PC-9 (cell line): ENCODE results near the gene IKBKG. TPM values are rescaled to one million over a fixed set of nuclear protein-coding genes. Genes with fewer than 3 reads are reported as not detected.

Source experiments
- BruUV-seq: library from RNA; stranded (reverse); fragments of 400-500 nt; replicated peaks from 2 replicates; lab custom pipeline; 2021; lab: Mats Ljungman, UMichigan
- CTCF ChIA-PET: fragments of 300-600 bp; sonication (Branson Sonifier 250); formaldehyde crosslinking; loops from one replicate; lab custom pipeline; 2022; ENCODE audit warnings: antibody characterized with exemption; lab: Charles Lee
- POLR2A ChIA-PET: fragments of 300-600 bp; sonication (Branson Sonifier 250); formaldehyde crosslinking; loops from one replicate; lab custom pipeline; 2022; ENCODE audit warnings: antibody characterized with exemption; ENCODE audit not compliant: unreplicated experiment; lab: Charles Lee
- DNase-seq, 2 experiments: peaks; one replicate each; pipeline versions ENCODE4 v3.0.0 to v3.0.0-alpha.2; 2015 to 2022; ENCODE audit warnings: mixed read lengths in 1 of 2
- H2AFZ ChIP-seq: fragments of 200-600 bp; sonication (generic); 2 replicates; pipeline ENCODE4 v1.8.1; 2017; ENCODE audit warnings: antibody characterized with exemption
- H3F3A ChIP-seq: fragments of 200-600 bp; sonication (generic); 2 replicates; pipeline ENCODE4 v1.8.1; 2017; ENCODE audit warnings: antibody characterized with exemption, mild to moderate bottlenecking, low read depth; ENCODE audit not compliant: insufficient read depth
- H3K27ac ChIP-seq: fragments of 200-600 bp; sonication (generic); 2 replicates; pipeline ENCODE4 v1.6.1; 2016; ENCODE audit warnings: mixed run types
- H3K27me3 ChIP-seq: fragments of 200-600 bp; sonication (generic); 2 replicates; pipeline ENCODE4 v1.6.1; 2016; ENCODE audit warnings: low read depth, mixed run types; ENCODE audit not compliant: insufficient read depth
- H3K36me3 ChIP-seq: fragments of 200-600 bp; sonication (generic); 2 replicates; pipeline ENCODE4 v1.6.1; 2016; ENCODE audit warnings: low read depth, mixed run types
- H3K4me1 ChIP-seq: fragments of 200-600 bp; sonication (generic); replicated peaks from 2 replicates; pipeline ENCODE4 v1.6.1; 2016; ENCODE audit warnings: mixed run types; ENCODE audit not compliant: insufficient read depth
- H3K4me2 ChIP-seq: fragments of 200-600 bp; sonication (generic); 2 replicates; pipeline ENCODE4 v1.6.1; 2017; ENCODE audit warnings: mixed run types
- H3K4me3 ChIP-seq: fragments of 200-600 bp; sonication (generic); 2 replicates; pipeline ENCODE4 v1.6.1; 2016; ENCODE audit warnings: mixed run types
- H3K79me2 ChIP-seq: fragments of 200-600 bp; sonication (generic); 2 replicates; pipeline ENCODE4 v1.6.1; 2017; ENCODE audit warnings: low read depth, mixed run types
- H3K9me2 ChIP-seq: fragments of 200-600 bp; sonication (generic); 2 replicates; pipeline ENCODE4 v1.8.1; 2017; ENCODE audit warnings: mild to moderate bottlenecking; ENCODE audit not compliant: insufficient read depth
- H3K9me3 ChIP-seq: fragments of 200-600 bp; sonication (generic); 2 replicates; pipeline ENCODE4 v1.8.1; 2016; ENCODE audit warnings: low read depth; ENCODE audit not compliant: insufficient read depth
- H4K20me1 ChIP-seq: fragments of 200-600 bp; sonication (generic); 2 replicates; pipeline ENCODE4 v1.8.1; 2017; ENCODE audit not compliant: insufficient read depth
- CTCF ChIP-seq: fragments of 200-600 bp; sonication (generic); conservative IDR thresholded peaks from 2 replicates; pipeline ENCODE4 v1.6.1; 2017; ENCODE audit warnings: mixed run types, antibody characterized with exemption, mild to moderate bottlenecking, moderate library complexity
- EZH2 ChIP-seq: fragments of 200-600 bp; sonication (generic); IDR thresholded peaks from 2 replicates; pipeline ENCODE4 v1.8.0; 2017; ENCODE audit warnings: antibody characterized with exemption, low read depth
- intact Hi-C: fragments of 100-400 bp; cut with micrococcal nuclease; formaldehyde crosslinking; loops from one replicate; pipeline ENCODE4 v1.10.0; 2022; ENCODE audit not compliant: unreplicated experiment
- total RNA-seq: library from RNA; stranded (reverse); gene quantifications from 2 replicates; pipeline ENCODE4 v1.2.3, GENCODE V29; 2021

IKBKG gene
- total RNA-seq, 1 experiment from 2014 or later, result 68.3 TPM

DNA sequence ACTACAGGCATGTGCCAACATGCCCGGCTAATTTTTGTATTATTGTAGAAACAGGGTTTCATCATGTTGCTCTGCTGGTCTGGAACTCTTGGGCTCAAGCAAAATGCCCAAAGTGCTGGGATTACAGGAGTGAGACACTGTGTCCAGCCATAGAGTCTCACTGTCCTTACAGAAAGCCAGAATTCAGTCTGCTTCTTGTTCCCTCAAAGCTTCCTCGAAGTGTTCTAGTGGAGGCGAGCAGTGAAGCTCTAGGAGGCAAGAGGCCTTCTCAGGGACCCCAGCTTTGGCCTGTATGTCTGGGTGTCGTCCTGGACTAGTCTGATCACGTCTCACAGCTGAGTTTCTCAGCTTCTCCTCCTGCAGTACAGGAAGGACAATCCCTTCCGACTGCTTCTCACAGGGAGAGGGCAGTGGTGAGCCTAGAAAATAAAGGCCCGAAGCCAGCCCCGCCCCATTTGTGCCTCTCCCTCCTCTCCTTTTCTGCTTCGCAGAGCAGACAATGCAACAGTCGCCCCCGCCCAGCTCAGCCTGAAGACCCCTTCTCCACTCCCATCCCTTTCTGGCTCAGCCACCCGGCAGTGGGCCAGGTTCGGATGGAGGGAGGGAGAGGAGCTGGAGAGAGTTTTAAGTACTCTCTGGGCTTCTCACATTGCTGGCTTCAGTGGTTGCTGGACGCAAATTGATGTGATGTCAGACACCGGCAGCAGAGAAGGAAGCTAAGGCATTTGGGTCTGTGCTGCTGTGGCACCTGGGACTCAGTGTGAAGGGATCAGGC lies 20.3 kb upstream of the IKBKG start:
- POLR2A ChIA-PET, result interaction anchor here (0.6 to 1.3 kb wide), 7 partner anchors 11 to 156 kb away, joined by 4 to 27 read pairs (median 6); partner anchors contain the start of genes FAM3A and SLC10A3
- peak overlapping the region; percentile 52 for H3K27ac ChIP-seq
- intact Hi-C loops, result loop anchor here (2.0 kb wide), 1 partner anchor 48 kb away; the partner anchor contains the start of gene LAGE3

GRCh38 chrX:154529206-154529612 lies 18.2 kb upstream of the IKBKG start:
- Histone ChIP-seq H3K27ac (peak overlapping the region; percentile 46), H3K79me2 (0 out of 2 replicates have a peak, but pooled peaks cover 2% of the 10 kb centered on the region), H3K4me2 (no peak overlapping the region), H3K36me3 (0 out of 2 replicates have a peak, but pooled peaks cover 4% of the 10 kb centered on the region), H3K9me2 (no peaks in the 10 kb centered on the region), H3K4me3 (no peak overlapping the region), H3K9me3 (no peaks in the 10 kb centered on the region), H4K20me1 (peaks cover under 1% of the 10 kb centered on the region; the same call in 1 of the 2 replicates), H2AFZ (no peak overlapping the region), H3K27me3 (no peaks in the 10 kb centered on the region), H3F3A (peaks cover 63% of the 10 kb centered on the region), H3K4me1 (peaks cover 25% of the 10 kb centered on the region)
- ChIA-PET CTCF (no interaction called here), POLR2A (interaction anchor here (0.6 kb wide), 1 partner anchor 12 kb away, joined by 4 read pairs; no protein-coding TSS in a partner anchor)
- BruUV-seq, result no TSS peak
- intact Hi-C loops, result no loop called here
- TF ChIP-seq CTCF, result no peak
- no peak for TF ChIP-seq EZH2
- DNase-seq, result peak; percentile 52 to 69

More for the DNA sequence above, 20.3 kb upstream of the IKBKG start:
- Histone ChIP-seq H3F3A (peaks cover 43% of the 10 kb centered on the region), H3K9me2 (no peaks in the 10 kb centered on the region), H3K79me2 (no peaks in the 10 kb centered on the region), H3K4me1 (peaks cover 25% of the 10 kb centered on the region), H3K9me3 (no peaks in the 10 kb centered on the region), H3K4me2 (peak overlapping the region; percentile 68), H3K36me3 (no peaks in the 10 kb centered on the region), H2AFZ (no peak overlapping the region), H3K27me3 (no peaks in the 10 kb centered on the region), H4K20me1 (no peaks in the 10 kb centered on the region), H3K4me3 (no peak overlapping the region; the same call in 1 of the 2 replicates)
- CTCF ChIA-PET, result interaction anchor here (0.7 kb wide), 1 partner anchor 153 kb away, joined by 3 read pairs; no protein-coding TSS in a partner anchor
- DNase-seq, result peak; percentile 63 to 83
- TF ChIP-seq CTCF (peak; percentile 61), EZH2 (no peak)
- BruUV-seq, result no TSS peak

DNA sequence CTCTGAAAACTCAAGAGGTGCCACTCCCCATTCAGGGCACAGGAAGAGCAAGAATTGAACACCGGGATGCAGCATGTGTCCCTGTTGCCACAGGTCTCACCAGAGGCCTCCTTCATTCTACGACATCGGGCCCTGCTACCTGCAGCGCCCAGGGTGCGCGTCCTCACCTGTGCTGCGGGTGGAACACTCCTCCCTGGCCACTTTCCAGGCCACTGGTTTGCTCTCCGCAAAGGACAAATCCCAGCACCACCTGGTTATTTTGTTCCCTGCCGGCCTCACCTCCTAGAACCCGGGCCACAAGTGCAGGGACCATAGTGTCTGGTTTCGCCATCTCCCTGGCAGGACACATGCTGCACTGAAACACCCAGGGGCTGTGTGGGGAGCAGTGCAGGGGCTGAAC lies 17.1 kb upstream of the IKBKG start:
- H3F3A ChIP-seq, result peaks cover 74% of the 10 kb centered on the region
- H3K27me3 ChIP-seq, result no peaks in the 10 kb centered on the region
- H2AFZ ChIP-seq, result no peak overlapping the region
- DNase-seq, result no peak
- ChIA-PET CTCF (interaction anchor here (0.6 kb wide), 1 partner anchor 978 kb away, joined by 3 read pairs; no protein-coding TSS in a partner anchor), POLR2A (no interaction called here)
- no peak overlapping the region for H3K27ac ChIP-seq
- peaks cover 8% of the 10 kb centered on the region; the same call in 1 of the 2 replicates for H3K36me3 ChIP-seq
- TF ChIP-seq CTCF, result no peak
- TF ChIP-seq EZH2, result no peak
- H3K79me2 ChIP-seq, result peaks cover 10% of the 10 kb centered on the region
- BruUV-seq, result no TSS peak
- H3K4me3 ChIP-seq, result no peak overlapping the region
- intact Hi-C loops, result loop anchor here (5.0 kb wide), 3 partner anchors 133 to 763 kb away; partner anchors contain the start of genes FLNA and RPL10
- peaks cover 17% of the 10 kb centered on the region for H3K4me1 ChIP-seq
- no peaks in the 10 kb centered on the region for H3K9me2 ChIP-seq
- H4K20me1 ChIP-seq, result peaks cover 6% of the 10 kb centered on the region; the same call in 1 of the 2 replicates
- no peak overlapping the region for H3K4me2 ChIP-seq
- no peaks in the 10 kb centered on the region for H3K9me3 ChIP-seq
